HL-60 (cell line): ENCODE data around the gene SUN5.

ENCODE experiments used
- POLR2AphosphoS5 ChIP-seq: IDR thresholded peaks from 2 replicates; pipeline ENCODE4 v1.6.1; 2012; ENCODE audit warnings: low read depth
- TF ChIP-seq, protein P1 (sequence below): IDR thresholded peaks from one replicate; pipeline ENCODE4 v1.5.1; 2011; ENCODE audit warnings: low read length, control low read depth, inconsistent platforms; ENCODE audit not compliant: insufficient read depth

GRCh38 chr20:32991792-32992641 is 12.2 kb downstream of the SUN5 start:
- no peak for TF ChIP-seq POLR2AphosphoS5
- TF ChIP-seq, protein P1, sequence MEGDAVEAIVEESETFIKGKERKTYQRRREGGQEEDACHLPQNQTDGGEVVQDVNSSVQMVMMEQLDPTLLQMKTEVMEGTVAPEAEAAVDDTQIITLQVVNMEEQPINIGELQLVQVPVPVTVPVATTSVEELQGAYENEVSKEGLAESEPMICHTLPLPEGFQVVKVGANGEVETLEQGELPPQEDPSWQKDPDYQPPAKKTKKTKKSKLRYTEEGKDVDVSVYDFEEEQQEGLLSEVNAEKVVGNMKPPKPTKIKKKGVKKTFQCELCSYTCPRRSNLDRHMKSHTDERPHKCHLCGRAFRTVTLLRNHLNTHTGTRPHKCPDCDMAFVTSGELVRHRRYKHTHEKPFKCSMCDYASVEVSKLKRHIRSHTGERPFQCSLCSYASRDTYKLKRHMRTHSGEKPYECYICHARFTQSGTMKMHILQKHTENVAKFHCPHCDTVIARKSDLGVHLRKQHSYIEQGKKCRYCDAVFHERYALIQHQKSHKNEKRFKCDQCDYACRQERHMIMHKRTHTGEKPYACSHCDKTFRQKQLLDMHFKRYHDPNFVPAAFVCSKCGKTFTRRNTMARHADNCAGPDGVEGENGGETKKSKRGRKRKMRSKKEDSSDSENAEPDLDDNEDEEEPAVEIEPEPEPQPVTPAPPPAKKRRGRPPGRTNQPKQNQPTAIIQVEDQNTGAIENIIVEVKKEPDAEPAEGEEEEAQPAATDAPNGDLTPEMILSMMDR, result no peak
